Germinal center (tissue), 1 donor: ENCODE measurements around the gene AMDHD2.
"Not testable (repeated sequence)": the region's sequence is repeated elsewhere in the genome, so short reads cannot be mapped to it uniquely, and the experiment has no call there.

Experiments used
- DNase-seq: peaks from one replicate; pipeline ENCODE4 v3.0.0; 2012; ENCODE audit warnings: mixed read lengths, low spot score

Gene AMDHD2

GRCh38 chr16:2533912-2534311, 13.7 kb downstream of the AMDHD2 start:
- DNase-seq, result no peak

- not testable (repeated sequence) for DNase-seq
Measured at GRCh38 chr16:2534335-2534734, 14.2 kb downstream of the AMDHD2 start.

- no peak for DNase-seq
Measured at GRCh38 chr16:2535625-2536013, 15.4 kb downstream of the AMDHD2 start.

GRCh38 chr16:2537451-2538379, 17.5 kb downstream of the AMDHD2 start, which contains the start of gene PDPK1:
Gene PDPK1, plus strand, starts transcription at chr16:2538021. Its CDS starts 92 bp downstream, at chr16:2538113.
- peak; percentile 95 for DNase-seq

- not testable (repeated sequence) for DNase-seq
Measured at GRCh38 chr16:2539192-2539844, 19.1 kb downstream of the AMDHD2 start.

DNA sequence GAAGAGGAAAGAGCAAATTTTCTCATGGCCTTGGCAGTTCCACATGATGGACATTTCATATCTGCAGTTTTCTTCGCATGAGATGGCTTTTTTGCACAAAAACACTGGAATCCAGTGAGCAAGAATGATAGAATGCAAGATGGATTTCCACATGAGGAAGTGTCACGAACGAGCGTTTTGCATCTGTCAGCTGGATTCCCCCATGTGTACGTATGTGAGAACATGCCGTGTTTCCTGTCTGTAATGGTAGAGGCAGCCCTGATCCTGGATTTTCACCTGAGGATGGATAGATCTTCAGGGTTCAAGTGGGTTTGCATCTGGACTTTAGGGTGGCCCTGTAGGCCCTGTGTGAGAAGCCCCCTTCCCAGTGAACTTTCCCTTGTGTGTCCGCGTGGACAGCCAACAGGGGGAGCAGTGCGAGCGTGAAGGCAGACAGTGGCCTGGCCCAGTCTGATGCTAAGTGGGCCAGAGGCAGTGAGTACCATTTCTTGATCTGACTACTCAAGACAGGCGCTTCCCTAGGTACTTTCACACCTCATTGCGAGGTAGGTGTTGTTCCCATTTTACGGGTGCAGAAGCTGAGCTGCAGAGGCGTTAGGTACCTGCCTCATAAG, 19.8 kb downstream of the AMDHD2 start:
- DNase-seq, result not testable (repeated sequence)

DNA sequence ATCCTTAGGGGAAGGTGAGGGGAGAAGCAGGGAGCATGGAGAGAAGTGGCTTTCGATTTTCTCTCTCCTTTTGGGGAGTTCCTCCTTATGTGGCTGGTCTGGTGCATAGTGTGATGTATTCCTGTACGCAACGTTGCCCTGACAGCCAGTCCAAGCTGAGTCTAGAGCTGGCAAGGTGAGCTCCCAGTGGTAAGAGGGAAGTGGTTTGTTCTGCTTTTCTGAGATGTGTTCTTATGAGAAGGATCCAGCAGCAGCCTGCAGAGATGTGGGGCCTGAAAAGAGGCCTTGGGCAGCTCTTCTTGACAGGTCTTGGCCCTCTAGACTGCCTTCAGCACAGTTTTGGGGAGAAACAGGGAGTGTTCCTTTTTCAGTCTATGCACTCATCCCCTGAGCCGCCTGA, 20.7 kb downstream of the AMDHD2 start:
- not testable (repeated sequence) for DNase-seq

DNA sequence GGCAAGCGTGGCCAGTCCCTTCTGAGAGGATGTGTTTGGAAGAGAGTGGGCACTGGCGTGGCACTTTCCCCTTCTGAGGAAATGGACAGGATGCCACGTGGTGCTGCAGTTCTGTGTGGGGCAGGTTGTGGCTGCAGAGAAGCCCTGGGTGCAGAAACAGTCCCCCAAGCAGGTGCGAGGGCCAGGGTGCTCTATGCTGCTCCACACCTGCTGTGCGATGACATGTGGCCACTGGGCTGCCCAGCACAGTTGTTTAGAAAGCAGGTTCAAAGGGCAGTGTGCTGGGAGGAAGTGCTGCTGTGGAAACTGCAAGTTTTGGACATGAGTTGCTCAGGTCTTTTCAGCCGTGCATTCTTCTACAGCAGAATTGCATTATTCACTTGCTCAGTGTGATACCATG, 21.2 kb downstream of the AMDHD2 start:
- DNase-seq, result not testable (repeated sequence)

- not testable (repeated sequence) for DNase-seq
Measured at GRCh38 chr16:2543771-2544170, 23.6 kb downstream of the AMDHD2 start.

DNA sequence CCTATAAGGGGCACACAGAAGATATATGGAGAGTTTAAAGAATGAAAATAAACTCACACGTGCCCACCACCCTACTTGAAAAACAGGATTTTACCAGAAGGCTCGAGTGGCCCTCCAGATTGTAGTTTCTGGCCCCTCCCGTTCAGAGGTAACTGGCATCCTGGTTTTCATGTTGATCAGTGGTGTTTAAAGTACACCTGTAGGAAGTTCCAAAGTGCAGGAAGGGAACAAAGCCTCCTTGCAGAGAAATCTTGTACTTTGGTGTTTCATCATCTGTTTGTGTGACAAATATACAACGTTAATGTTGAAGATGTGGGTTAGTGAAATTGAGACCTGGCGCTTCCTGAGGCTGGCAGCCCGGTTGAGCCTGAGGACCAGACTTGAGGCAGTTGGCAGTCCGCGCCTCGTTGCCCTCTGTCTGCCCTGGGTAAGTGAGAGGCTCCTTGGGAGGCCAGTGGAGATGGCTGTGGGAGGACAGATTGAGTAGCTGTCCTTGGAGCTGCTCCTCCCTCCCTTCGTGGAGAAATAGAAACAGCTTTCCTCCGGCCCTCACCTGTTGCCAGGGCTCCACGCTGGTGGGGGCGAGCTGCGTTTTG, 30.2 kb downstream of the AMDHD2 start:
- not testable (repeated sequence) for DNase-seq

DNA sequence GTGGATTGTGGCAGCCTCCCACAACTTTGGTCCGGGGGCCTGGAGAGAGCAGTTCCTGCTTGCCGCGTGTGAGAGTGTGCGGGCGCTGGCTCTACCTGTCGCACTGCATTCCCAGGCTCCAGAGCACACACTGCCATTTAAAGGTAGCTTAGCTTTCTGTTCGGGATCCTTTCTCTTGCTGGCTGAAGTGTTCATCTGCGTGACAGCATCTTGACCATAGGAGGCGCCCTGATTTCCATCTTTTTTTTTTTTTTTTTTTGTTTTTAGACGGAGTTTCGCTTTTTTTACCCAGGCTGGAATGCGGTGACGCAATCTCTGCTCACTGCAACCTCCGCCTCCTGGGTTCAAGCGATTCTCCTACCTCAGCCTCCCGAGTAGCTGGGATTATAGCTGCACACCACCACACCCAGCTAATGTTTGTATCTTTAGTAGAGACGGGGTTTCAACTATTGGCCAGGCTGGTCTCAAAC, 31.3 kb downstream of the AMDHD2 start:
- not testable (repeated sequence) for DNase-seq

GRCh38 chr16:2554709-2555425, 34.7 kb downstream of the AMDHD2 start:
- DNase-seq, result not testable (repeated sequence)

- not testable (repeated sequence) for DNase-seq
Measured at GRCh38 chr16:2557150-2557549, 37.0 kb downstream of the AMDHD2 start.

- DNase-seq, result not testable (repeated sequence)
Measured at GRCh38 chr16:2560131-2560797, 40.1 kb downstream of the AMDHD2 start.

GRCh38 chr16:2560798-2561133, 40.6 kb downstream of the AMDHD2 start:
- not testable (repeated sequence) for DNase-seq

- DNase-seq, result not testable (repeated sequence)
Measured at GRCh38 chr16:2567506-2567905, 47.3 kb downstream of the AMDHD2 start.

GRCh38 chr16:2568573-2568972, 48.4 kb downstream of the AMDHD2 start:
- DNase-seq, result not testable (repeated sequence)

DNA sequence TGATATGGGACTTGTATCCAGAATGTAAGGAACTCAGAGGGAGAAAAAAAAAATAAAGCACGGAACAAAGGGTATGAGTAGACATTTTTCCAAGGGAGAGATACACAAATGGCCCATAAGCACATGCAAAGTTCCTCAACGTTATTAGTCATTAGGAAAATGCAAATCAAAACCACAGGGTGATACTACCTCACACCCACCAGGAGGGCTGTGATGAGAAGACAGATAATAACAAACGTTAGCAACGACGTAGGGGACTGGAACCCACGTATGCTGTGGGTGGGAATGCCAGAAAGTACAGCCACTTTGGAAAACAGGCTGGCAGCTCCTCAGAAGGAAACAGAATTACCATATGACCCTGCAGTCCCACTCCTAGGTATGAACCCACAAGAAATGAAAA, 52.5 kb downstream of the AMDHD2 start:
- DNase-seq, result not testable (repeated sequence)

- DNase-seq, result not testable (repeated sequence)
Measured at GRCh38 chr16:2575839-2576238, 55.7 kb downstream of the AMDHD2 start.

DNA sequence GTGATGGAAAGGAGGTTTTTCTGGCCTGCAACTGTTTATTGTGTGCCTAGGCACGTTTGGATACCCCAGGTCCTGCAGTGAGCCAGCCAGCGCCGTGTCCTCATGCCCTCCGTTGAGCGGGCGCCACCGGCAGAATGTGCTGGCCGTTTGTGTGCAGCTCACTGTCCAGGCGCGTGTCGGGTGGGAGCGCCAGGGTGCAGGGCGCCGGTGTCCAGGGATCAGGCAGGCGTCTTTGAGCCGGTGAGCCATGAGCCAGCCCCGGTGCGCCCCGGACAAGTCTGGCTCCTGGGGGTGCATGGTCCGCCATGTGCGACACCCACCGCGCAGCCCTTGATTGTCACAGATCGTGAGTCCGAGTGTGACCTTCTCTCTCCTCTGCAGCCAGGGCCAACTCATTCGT, 56.9 kb downstream of the AMDHD2 start:
- not testable (repeated sequence) for DNase-seq

- DNase-seq, result not testable (repeated sequence)
Measured at GRCh38 chr16:2578905-2579304, 58.7 kb downstream of the AMDHD2 start.
